HG03060 (cell line): ENCODE data around the gene MAN1C1.

ENCODE experiments used
- ATAC-seq: cut with Tn5 transposase; IDR thresholded peaks from one replicate; pipeline ENCODE4 v1.9.1; 2021; ENCODE audit warnings: low read depth, moderate number of reproducible peaks; ENCODE audit not compliant: unreplicated experiment

MAN1C1 gene

DNA sequence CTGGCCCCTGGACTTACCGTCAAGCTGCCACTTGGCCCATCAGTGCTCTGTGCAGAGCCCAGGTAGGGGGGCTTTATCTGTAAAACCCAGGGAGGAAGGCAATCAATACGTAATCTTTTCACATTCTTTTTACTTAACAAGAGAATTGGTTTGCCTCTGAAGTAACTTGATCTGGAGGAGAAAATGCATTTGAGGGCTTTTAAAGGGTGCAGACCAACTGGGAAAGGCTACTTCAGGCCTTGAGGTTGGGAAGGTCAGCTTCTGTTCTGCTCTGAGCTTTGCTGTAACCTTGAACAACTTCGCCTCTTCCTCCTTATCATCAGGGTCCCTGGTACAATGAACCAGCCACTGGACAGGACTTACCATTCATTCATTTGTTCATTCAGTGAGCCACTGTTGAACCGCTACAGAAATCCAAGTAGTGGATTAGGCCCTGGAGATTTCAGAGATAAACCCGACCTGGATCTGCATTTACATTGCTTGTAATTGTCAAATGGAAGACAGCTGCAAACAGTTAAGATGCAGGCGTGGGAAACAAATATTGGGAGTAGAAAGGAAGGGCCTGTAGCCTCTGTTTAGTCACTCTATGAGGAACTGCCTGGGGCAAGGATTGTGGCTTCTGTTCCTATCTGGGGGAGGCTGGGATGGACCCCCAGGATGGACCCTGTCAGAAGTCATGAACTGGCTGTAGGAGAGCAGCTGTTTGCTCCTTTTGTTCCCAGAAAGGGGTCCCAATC is 90.9 kb downstream of the MAN1C1 start:
- ATAC-seq, result no peak

- ATAC-seq, result no peak
Measured at GRCh38 chr1:25710583-25711347, 94.2 kb downstream of the MAN1C1 start.

GRCh38 chr1:25711555-25712298 is 95.1 kb downstream of the MAN1C1 start:
- ATAC-seq, result no peak

DNA sequence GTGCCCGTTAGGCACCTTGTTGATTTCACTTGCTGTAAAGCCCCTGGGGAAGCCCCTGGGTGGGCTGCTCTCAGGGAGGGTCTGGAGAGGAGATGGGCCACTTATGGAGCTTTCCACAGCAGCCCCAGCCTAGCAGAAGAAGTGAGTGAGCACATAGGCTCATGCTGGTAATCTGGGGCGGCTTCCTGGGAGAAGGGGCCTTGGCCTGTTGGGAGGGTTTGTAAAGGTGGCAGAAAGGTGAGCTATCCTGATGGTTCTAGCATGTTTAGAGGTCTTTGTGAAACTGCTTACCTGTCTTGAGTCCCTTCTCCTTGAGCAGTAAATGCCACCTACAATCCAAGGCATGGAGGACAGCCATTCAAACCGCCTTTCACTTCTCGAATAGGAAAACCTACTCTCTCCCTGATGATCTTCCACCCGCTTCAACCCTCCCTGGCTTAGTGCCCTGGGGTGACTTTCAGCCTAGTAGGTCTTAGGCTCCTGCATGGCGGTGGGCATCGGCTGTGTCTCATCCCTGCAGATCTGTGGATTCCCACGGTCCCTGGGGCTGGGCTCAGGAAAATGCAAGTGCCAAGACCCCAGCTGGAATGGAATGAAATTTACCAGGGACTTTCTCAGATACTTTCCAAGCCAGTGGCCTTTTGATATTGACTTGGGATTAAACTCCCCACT is 95.8 kb downstream of the MAN1C1 start:
- no peak for ATAC-seq

DNA sequence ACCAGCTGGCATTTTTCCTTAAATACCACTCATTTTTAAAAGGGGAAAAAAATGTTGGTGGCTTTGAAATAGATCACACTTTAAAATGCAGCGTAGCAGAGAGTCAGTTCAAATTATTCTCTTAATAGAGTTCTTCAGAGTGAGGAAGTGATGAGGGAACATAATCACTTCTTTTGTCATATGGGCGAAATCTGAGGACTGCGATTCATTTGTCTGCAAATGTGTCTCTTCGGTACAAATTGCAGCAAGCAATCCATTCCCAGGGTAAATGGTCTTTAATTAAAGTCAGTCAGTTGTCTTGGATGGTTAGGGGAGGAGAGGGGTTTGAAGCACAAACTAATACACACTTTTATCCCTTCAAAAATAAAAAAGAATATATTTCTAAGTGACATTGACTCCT is 97.4 kb downstream of the MAN1C1 start:
- ATAC-seq, result no peak

GRCh38 chr1:25714372-25714931 is 97.9 kb downstream of the MAN1C1 start:
- ATAC-seq, result no peak

DNA sequence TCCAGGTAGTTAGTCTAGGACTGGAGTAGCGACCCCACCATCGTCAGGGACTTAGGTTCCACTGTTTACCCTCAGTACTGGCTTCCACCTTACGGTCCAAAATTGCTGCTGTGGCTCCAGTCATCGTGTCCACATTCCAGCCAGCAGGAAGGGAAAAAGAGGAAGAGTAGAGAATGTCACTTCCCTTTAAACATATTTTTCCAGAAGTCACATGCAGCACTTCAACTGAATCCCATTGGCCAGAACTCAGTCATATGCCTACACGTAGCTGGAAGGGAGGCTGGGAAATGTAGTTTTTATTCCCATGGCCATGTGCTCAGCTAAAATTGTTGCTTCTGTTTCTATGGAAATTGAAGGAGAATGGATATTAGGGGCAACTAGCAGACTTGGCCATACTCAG is 99.3 kb downstream of the MAN1C1 start:
- no peak for ATAC-seq

- ATAC-seq, result no peak
Measured at GRCh38 chr1:25716320-25716719, 99.7 kb downstream of the MAN1C1 start.

GRCh38 chr1:25718732-25719131 is 102.1 kb downstream of the MAN1C1 start:
- no peak for ATAC-seq

DNA sequence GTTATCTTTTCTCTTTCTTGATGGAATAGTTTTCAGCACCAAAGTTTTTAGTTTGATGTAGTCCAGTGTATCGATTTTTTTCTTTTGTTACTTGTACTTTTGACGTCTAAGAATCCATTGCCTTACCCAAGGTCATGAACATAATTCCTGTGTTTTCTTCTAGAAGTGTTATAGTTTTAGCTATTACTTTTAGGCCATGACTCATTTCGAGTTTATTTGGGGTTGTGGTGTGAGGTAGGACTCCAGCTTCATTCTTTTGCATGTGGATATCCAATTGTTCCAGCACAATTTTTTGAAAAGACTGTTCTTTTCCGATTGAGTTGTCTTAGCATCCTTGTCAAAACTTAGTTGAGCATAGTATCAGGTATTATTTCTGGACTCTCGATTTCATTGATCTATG is 104.0 kb downstream of the MAN1C1 start:
- ATAC-seq, result no peak

DNA sequence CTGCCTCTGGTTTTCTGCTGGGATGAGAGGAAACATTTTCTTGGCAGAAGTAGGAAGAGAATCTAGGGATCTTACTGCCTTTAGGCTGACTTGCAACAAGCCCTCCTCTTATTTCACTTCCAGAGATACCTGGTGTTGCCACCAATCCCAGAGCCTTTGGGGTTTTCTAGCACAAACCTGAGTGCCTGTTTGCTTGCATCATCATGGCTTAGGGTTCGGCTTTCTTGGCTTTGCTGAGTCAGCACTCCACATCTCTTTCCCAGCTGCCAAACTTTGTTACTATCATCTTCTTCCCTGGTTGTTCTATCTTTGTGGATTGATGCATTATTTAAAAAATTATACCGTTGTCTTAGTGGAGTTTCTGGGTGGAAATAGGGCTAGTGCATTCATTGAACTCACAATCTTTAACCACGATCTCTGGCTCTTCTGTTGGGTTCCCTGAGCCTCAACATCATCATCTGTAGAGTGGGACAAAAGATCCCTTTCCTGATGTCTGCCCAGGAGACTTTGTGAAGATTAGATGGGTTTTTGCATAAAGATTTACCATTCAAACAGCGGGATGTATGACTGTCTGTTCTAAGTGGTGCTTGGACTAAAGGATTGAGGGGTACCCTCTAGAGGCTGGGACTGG is 106.8 kb downstream of the MAN1C1 start:
- no peak for ATAC-seq

GRCh38 chr1:25724201-25724600 is 107.6 kb downstream of the MAN1C1 start:
- ATAC-seq, result no peak

- no peak for ATAC-seq
Measured at GRCh38 chr1:25724966-25725365, 108.4 kb downstream of the MAN1C1 start.

DNA sequence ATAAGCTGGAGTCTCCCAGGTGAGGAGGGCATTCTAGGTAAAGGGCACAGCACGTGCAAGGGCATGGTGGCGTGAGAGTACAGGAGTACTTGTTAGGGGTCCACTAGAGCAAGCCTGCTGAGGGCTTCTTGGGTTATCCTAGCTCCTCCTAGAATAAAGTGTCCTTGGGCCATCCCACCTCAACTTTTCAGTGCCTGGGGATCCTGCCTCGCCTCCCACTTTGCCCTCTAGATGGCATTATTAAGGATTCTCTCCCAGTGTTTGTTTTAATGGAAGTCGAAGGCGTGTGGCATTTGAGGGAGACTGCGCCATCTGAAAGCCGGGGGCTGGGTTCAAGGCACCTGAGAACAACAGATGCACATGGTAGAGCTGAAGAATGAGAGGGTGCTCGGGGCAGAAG is 108.9 kb downstream of the MAN1C1 start:
- no peak for ATAC-seq

DNA sequence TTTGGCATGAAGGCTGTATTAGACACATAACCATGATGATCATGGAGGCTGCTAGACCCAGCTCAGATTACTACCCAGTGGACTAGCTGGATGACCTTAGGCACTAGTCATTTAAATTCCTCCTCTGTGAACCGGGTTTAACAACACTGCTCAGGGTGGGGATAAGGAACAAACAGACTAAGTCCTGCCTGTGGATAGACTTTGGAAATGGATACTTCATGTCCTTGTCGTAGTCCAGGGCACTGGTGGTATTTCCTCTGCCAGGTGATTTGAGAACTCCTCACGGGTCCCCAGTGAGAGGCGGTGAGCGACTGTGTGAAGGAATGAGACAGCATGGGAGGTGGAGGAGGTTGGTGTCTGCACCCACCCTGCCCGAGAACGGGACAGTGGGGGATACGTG is 110.5 kb downstream of the MAN1C1 start:
- no peak for ATAC-seq

DNA sequence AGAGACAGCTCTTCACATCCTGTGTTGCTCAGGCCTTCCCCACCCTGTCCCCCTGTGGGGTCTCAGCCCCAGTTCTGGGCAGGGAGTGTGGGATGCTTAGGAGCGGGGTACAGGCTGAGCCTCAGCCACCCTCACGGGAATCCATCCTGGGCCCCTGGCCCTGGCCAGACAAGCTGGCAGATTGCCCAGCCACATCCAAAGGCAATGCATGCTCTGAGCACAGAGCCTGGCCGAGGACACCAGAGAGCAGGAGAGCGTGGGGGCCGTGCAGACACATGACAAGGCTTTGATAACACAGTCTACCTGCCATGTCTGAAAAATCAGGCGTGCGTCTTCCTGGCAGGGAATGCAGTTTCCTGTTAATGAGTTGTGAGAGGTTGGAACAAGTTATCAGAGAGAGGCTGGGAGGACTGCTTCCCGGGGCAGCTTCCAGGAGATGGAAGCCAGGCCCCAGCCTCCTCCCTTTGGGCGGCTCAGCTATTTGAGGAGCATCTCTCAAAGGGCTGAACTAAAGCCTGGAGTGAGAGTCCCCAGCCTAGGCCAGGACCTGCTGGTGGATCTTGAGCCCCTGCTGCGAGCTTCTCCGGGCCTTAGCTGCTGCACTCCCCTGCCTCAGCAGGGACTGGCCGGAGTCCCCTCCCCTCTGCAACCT is 111.2 kb downstream of the MAN1C1 start:
- ATAC-seq, result no peak

- no peak for ATAC-seq
Measured at GRCh38 chr1:25728301-25728935, 111.8 kb downstream of the MAN1C1 start.

DNA sequence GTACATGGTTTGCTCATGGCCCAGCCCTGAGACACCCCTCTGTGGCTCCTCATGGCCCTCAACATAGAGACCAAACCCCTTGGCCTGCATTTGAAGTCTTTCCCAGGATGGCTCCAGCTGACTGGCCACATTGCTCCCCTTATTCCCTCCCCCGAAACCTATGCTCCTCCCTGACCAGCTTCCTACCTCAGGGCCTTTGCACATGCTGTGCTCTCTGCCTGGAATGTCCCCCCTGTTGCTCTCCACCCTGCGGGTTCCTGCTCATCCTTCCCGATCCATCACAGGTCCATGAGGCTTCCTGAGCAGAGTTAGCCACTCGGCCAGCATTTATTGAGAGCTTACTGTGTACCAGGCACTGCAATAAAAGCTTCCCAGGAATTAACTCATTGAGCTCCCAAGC is 112.5 kb downstream of the MAN1C1 start:
- ATAC-seq, result no peak
